WERI-Rb-1 (cell line): ENCODE results near the gene IGF1R.

Experiments
- DNase-seq: peaks from one replicate; pipeline ENCODE4 v3.0.0-alpha.2; 2020
- H3K27ac ChIP-seq: fragments of 250-450 bp; sonication (Bioruptor Pico); 2 replicates; pipeline ENCODE4 v1.5.1; 2020; ENCODE audit warnings: mild to moderate bottlenecking, moderate library complexity
- H3K27me3 ChIP-seq: fragments of 250-450 bp; sonication (Bioruptor Pico); 2 replicates; pipeline ENCODE4 v1.5.1; 2021; ENCODE audit warnings: mild to moderate bottlenecking, low read depth, moderate library complexity; ENCODE audit not compliant: insufficient read depth, severe bottlenecking
- H3K36me3 ChIP-seq: fragments of 250-450 bp; sonication (Bioruptor Pico); 2 replicates; pipeline ENCODE4 v1.5.1; 2020; ENCODE audit warnings: mild to moderate bottlenecking, moderate library complexity
- H3K4me3 ChIP-seq: 2 replicates; pipeline ENCODE4 v1.5.1; 2011; ENCODE audit warnings: low read depth, mild to moderate bottlenecking, control low read depth, low read length
- H3K9me3 ChIP-seq: fragments of 250-450 bp; sonication (Bioruptor Pico); 2 replicates; pipeline ENCODE4 v1.5.1; 2021; ENCODE audit warnings: mild to moderate bottlenecking, moderate library complexity; ENCODE audit not compliant: severe bottlenecking
- TF ChIP-seq, protein P1 (sequence below): IDR thresholded peaks from 2 replicates; pipeline ENCODE4 v1.5.1; 2011; ENCODE audit warnings: low read depth, mild to moderate bottlenecking, control low read depth, inconsistent platforms, low read length

The IGF1R gene

GRCh38 chr15:98671060-98672008 lies 23.0 kb downstream of the IGF1R start:
- Histone ChIP-seq H3K27ac (no peak overlapping the region), H3K27me3 (no peaks in the 10 kb centered on the region), H3K4me3 (no peak overlapping the region), H3K36me3 (no peaks in the 10 kb centered on the region), H3K9me3 (no peaks in the 10 kb centered on the region)
- DNase-seq: no peak
- TF ChIP-seq, protein P1, sequence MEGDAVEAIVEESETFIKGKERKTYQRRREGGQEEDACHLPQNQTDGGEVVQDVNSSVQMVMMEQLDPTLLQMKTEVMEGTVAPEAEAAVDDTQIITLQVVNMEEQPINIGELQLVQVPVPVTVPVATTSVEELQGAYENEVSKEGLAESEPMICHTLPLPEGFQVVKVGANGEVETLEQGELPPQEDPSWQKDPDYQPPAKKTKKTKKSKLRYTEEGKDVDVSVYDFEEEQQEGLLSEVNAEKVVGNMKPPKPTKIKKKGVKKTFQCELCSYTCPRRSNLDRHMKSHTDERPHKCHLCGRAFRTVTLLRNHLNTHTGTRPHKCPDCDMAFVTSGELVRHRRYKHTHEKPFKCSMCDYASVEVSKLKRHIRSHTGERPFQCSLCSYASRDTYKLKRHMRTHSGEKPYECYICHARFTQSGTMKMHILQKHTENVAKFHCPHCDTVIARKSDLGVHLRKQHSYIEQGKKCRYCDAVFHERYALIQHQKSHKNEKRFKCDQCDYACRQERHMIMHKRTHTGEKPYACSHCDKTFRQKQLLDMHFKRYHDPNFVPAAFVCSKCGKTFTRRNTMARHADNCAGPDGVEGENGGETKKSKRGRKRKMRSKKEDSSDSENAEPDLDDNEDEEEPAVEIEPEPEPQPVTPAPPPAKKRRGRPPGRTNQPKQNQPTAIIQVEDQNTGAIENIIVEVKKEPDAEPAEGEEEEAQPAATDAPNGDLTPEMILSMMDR: no peak

DNA sequence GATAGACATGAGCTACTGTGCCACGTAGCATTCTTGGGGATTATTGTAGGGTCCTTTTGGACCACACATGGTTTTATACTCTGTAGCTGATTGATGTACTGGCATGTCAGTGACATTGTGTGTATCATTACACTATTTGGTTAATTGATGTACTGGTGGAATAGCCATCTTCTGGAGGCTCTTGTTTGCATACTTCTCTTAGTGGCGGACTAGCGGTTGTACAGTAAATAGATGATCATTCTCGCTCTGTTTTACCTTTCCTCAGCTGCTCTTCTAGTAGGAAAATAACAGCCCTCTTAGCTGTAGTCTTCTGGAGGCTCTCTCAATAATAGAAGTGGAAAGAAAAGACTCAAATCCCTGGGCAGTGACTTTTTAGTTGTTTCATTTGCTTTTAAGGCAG lies 24.8 kb downstream of the IGF1R start:
- H3K27ac ChIP-seq: no peak overlapping the region
- H3K4me3 ChIP-seq: no peak overlapping the region
- H3K9me3 ChIP-seq: no peaks in the 10 kb centered on the region
- TF ChIP-seq, protein P1: no peak
- DNase-seq: no peak
- H3K36me3 ChIP-seq: no peaks in the 10 kb centered on the region
- H3K27me3 ChIP-seq: no peaks in the 10 kb centered on the region

- Histone ChIP-seq H3K36me3 (no peaks in the 10 kb centered on the region), H3K4me3 (no peak overlapping the region), H3K9me3 (no peaks in the 10 kb centered on the region), H3K27ac (no peak overlapping the region), H3K27me3 (no peaks in the 10 kb centered on the region)
- no peak for DNase-seq
- TF ChIP-seq, protein P1: no peak
These were observed 26.0 kb downstream of the IGF1R start for GRCh38 chr15:98674336-98674735.

GRCh38 chr15:98676586-98677270 lies 28.4 kb downstream of the IGF1R start:
- Histone ChIP-seq H3K27me3 (no peaks in the 10 kb centered on the region), H3K27ac (no peak overlapping the region), H3K36me3 (no peaks in the 10 kb centered on the region), H3K9me3 (no peaks in the 10 kb centered on the region), H3K4me3 (no peak overlapping the region)
- no peak for DNase-seq
- TF ChIP-seq, protein P1: no peak

- no peak for DNase-seq
- TF ChIP-seq, protein P1: no peak
- H3K9me3 ChIP-seq: no peaks in the 10 kb centered on the region
- H3K27ac ChIP-seq: no peak overlapping the region
- no peaks in the 10 kb centered on the region for H3K27me3 ChIP-seq
- no peaks in the 10 kb centered on the region for H3K36me3 ChIP-seq
- H3K4me3 ChIP-seq: no peak overlapping the region
These were observed 29.2 kb downstream of the IGF1R start for GRCh38 chr15:98677345-98678059.
